Type B pancreatic cell (in vitro differentiated cells): ENCODE measurements around the gene PJVK. TPM values are rescaled to one million over a fixed set of nuclear protein-coding genes. Genes with fewer than 3 reads are reported as not detected.
"Not testable (repeated sequence)": the region's sequence is repeated elsewhere in the genome, so short reads cannot be mapped to it uniquely, and the experiment has no call there.

Experiments used
- DNase-seq: peaks from one replicate; pipeline ENCODE4 v3.0.0; 2021; ENCODE audit warnings: mixed read lengths; ENCODE audit not compliant: unreplicated experiment; ENCODE audit errors: extremely low spot score
- H3K27ac Mint-ChIP-seq: 2 replicates; pipeline ENCODE4 v1.8.0; 2021; ENCODE audit warnings: mild to moderate bottlenecking, mixed read lengths
- H3K27me3 Mint-ChIP-seq: 2 replicates; pipeline ENCODE4 v1.8.0; 2021; ENCODE audit warnings: mixed read lengths
- H3K36me3 Mint-ChIP-seq: 2 replicates; pipeline ENCODE4 v1.8.0; 2021; ENCODE audit warnings: mixed read lengths
- H3K4me1 Mint-ChIP-seq: one replicate; pipeline ENCODE4 v1.8.0; 2021; ENCODE audit warnings: mixed read lengths; ENCODE audit not compliant: unreplicated experiment
- H3K4me3 Mint-ChIP-seq: 2 replicates; pipeline ENCODE4 v1.8.0; 2021; ENCODE audit warnings: mild to moderate bottlenecking, mixed read lengths
- H3K9me3 Mint-ChIP-seq: 2 replicates; pipeline ENCODE4 v1.8.0; 2021; ENCODE audit warnings: mixed read lengths
- CTCF ChIP-seq: fragments of 200-600 bp; sonication (generic); conservative IDR thresholded peaks from 2 replicates; pipeline ENCODE4 v1.5.0; 2021; ENCODE audit warnings: antibody characterized with exemption, mild to moderate bottlenecking
- total RNA-seq: library from RNA; stranded (reverse); gene quantifications from 2 replicates; pipeline ENCODE4 v1.2.1, GENCODE V29; 2021; ENCODE audit warnings: low replicate concordance

PJVK gene
- total RNA-seq, 1 donor from 2014 or later = 8.0 TPM

DNA sequence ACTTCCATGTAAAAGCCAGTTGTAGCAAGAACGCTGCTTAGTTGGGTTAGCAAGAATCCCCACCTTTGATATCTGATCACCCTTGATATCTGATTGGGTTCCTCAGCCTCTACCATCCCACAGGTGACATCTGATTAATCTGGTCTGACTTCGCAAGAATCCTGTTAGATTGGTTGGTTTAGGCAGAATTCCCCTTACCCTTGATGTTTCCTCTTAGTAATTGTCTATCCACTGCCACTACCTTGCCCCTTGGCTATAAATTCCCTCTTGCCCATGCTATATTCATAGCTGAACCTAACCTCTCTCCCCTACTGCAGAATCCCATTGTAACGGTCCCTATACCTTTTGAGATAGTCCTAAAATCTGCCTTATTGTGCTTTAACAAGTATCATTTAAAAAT, 33.3 kb upstream of the PJVK start:
- no peak overlapping the region for H3K4me3 Mint-ChIP-seq
- peaks cover 7% of the 10 kb centered on the region for H3K27me3 Mint-ChIP-seq
- no peak overlapping the region for H3K27ac Mint-ChIP-seq
- peaks cover 13% of the 10 kb centered on the region for H3K4me1 Mint-ChIP-seq
- no peak for DNase-seq
- TF ChIP-seq CTCF = no peak
- H3K9me3 Mint-ChIP-seq = no peaks in the 10 kb centered on the region
- peaks cover 9% of the 10 kb centered on the region for H3K36me3 Mint-ChIP-seq

DNA sequence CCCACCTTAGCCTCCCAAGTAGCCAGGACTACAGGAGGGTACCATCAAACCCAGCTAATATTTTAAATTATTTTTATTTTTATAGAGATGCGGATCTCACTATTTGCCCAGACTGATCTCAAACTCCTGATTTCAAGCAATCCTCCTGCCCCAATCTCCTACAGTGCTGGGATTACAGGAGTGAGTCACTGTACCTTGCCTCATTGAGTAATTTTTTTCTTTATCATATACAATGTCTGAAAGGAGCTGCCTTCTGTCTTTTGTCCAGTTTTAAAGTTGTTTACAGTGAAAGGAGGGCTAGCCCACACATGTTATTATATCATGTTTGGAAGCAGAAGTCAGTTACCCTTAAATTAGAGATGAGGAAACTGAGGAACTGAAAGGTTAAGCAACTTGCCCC, 32.8 kb upstream of the PJVK start:
- no peak for DNase-seq
- Mint-ChIP-seq H3K4me3 (no peak overlapping the region), H3K36me3 (peaks cover 9% of the 10 kb centered on the region), H3K9me3 (no peaks in the 10 kb centered on the region), H3K27ac (no peak overlapping the region), H3K4me1 (peaks cover 13% of the 10 kb centered on the region), H3K27me3 (peaks cover 7% of the 10 kb centered on the region)
- no peak for TF ChIP-seq CTCF

GRCh38 chr2:178419123-178419522, 32.1 kb upstream of the PJVK start:
- DNase-seq = no peak
- peak; percentile 54 for TF ChIP-seq CTCF
- Mint-ChIP-seq H3K36me3 (peaks cover 9% of the 10 kb centered on the region), H3K9me3 (no peaks in the 10 kb centered on the region), H3K27ac (no peak overlapping the region), H3K4me3 (no peak overlapping the region), H3K27me3 (peaks cover 7% of the 10 kb centered on the region), H3K4me1 (peaks cover 10% of the 10 kb centered on the region)

- Mint-ChIP-seq H3K27ac (no peak overlapping the region), H3K4me1 (no peaks in the 10 kb centered on the region), H3K9me3 (peaks cover 3% of the 10 kb centered on the region), H3K36me3 (peaks cover 22% of the 10 kb centered on the region), H3K4me3 (no peak overlapping the region), H3K27me3 (peaks cover 3% of the 10 kb centered on the region)
- TF ChIP-seq CTCF = no peak
- DNase-seq = no peak
These were observed 30.6 kb upstream of the PJVK start for GRCh38 chr2:178420463-178420999.

GRCh38 chr2:178422097-178422496, 29.1 kb upstream of the PJVK start:
- TF ChIP-seq CTCF = no peak
- Mint-ChIP-seq H3K4me1 (no peaks in the 10 kb centered on the region), H3K27ac (no peak overlapping the region), H3K9me3 (peaks cover 11% of the 10 kb centered on the region), H3K27me3 (peaks cover 3% of the 10 kb centered on the region), H3K4me3 (no peak overlapping the region), H3K36me3 (peaks cover 37% of the 10 kb centered on the region)
- DNase-seq = no peak

- not testable (repeated sequence) for H3K27me3 Mint-ChIP-seq, DNase-seq, H3K4me1 Mint-ChIP-seq, H3K27ac Mint-ChIP-seq, H3K4me3 Mint-ChIP-seq
- Mint-ChIP-seq H3K9me3 (peaks cover 11% of the 10 kb centered on the region), H3K36me3 (peaks cover 45% of the 10 kb centered on the region)
These were observed 27.4 kb upstream of the PJVK start for GRCh38 chr2:178423746-178424145.
